COLO668 (cell line): Measurements from ENCODE around the gene ATP2C2.

Experiments used
- DNase-seq: peaks from one replicate; lab custom pipeline; 2025; ENCODE audit not compliant: unreplicated experiment; lab: John Stamatoyannopoulos, UW

Gene ATP2C2

GRCh38 chr16:84466692-84467091 is 98.4 kb downstream of the ATP2C2 start:
- DNase-seq: no peak

- no peak for DNase-seq
Measured at GRCh38 chr16:84467256-84467655, 98.9 kb downstream of the ATP2C2 start.

GRCh38 chr16:84467709-84468108 is 99.4 kb downstream of the ATP2C2 start:
- no peak for DNase-seq

GRCh38 chr16:84471316-84471715 is 103.0 kb downstream of the ATP2C2 start:
- DNase-seq: no peak

- DNase-seq: no peak
Measured at GRCh38 chr16:84471966-84472365, 103.6 kb downstream of the ATP2C2 start.

GRCh38 chr16:84475643-84476240 is 107.4 kb downstream of the ATP2C2 start:
- DNase-seq: no peak

GRCh38 chr16:84476401-84476800 is 108.1 kb downstream of the ATP2C2 start:
- DNase-seq: no peak

GRCh38 chr16:84477661-84478060 is 109.3 kb downstream of the ATP2C2 start:
- no peak for DNase-seq

GRCh38 chr16:84478172-84478947 is 110.0 kb downstream of the ATP2C2 start:
- no peak for DNase-seq

- no peak for DNase-seq
Measured at GRCh38 chr16:84479716-84480450, 111.5 kb downstream of the ATP2C2 start.

- no peak for DNase-seq
Measured at GRCh38 chr16:84481051-84481735, 112.9 kb downstream of the ATP2C2 start.

- no peak for DNase-seq
Measured at GRCh38 chr16:84482001-84482891, 113.9 kb downstream of the ATP2C2 start.

- no peak for DNase-seq
Measured at GRCh38 chr16:84482951-84483881, 114.9 kb downstream of the ATP2C2 start.

GRCh38 chr16:84483882-84484565 is 115.7 kb downstream of the ATP2C2 start:
- DNase-seq: no peak

GRCh38 chr16:84484579-84485254 is 116.4 kb downstream of the ATP2C2 start:
- peak; percentile 43 for DNase-seq

- DNase-seq: no peak
Measured at GRCh38 chr16:84485255-84486010, 117.1 kb downstream of the ATP2C2 start.

- DNase-seq: no peak
Measured at GRCh38 chr16:84486126-84486525, 117.8 kb downstream of the ATP2C2 start.
